Fibroblast of lung (primary cell): Measurements from ENCODE around the gene TBC1D2B.

Experiments
- CTCF ChIP-seq, 2 donors: IDR thresholded peaks in 1 of 2; conservative IDR thresholded peaks in 1 of 2; 1 replicate in 1 of 2; 2 replicates in 1 of 2; pipeline ENCODE4 v1.5.1; 2011 to 2012; ENCODE audit warnings: low read length in 2 of 2, control low read depth in 1 of 2, inconsistent platforms in 1 of 2, low read depth in 1 of 2, mild to moderate bottlenecking in 1 of 2
- EZH2 ChIP-seq: IDR thresholded peaks from 2 replicates; pipeline ENCODE4 v1.5.1; 2012; ENCODE audit warnings: low read length, control low read depth, mild to moderate bottlenecking; ENCODE audit errors: missing control alignments

DNA sequence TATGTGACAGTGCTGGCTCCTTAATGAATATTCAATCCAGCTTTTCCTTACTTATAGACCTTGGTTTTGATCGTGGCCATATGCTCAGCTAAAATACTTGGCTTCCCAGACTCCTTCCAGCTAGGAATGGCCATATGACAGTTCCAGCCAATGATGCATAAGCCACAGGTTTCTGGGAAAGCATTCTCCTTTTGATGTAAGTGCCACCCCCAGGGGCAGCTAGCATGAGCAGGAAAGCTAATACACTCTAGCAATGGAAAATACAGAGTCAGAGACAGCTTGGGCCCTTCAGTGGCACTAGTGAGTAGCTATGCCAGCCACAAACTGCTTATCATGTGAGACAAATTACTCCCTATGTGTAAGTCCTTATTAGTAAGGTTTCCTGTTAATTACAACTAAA, 26.7 kb downstream of the TBC1D2B start:
- TF ChIP-seq CTCF (conservative IDR thresholded peaks at IDR 0.05 in 1 of 2, IDR thresholded peaks at IDR 0.05 in 1 of 2; ENCODE audit: low read depth in 1 of 2, low read length in 2 of 2), result no peak
- no peak for TF ChIP-seq EZH2
